Measurements from ENCODE around the gene CENPK.
A peak's percentile ranks its signal among the peaks of the same experiment; 100 is the strongest.

DNA sequence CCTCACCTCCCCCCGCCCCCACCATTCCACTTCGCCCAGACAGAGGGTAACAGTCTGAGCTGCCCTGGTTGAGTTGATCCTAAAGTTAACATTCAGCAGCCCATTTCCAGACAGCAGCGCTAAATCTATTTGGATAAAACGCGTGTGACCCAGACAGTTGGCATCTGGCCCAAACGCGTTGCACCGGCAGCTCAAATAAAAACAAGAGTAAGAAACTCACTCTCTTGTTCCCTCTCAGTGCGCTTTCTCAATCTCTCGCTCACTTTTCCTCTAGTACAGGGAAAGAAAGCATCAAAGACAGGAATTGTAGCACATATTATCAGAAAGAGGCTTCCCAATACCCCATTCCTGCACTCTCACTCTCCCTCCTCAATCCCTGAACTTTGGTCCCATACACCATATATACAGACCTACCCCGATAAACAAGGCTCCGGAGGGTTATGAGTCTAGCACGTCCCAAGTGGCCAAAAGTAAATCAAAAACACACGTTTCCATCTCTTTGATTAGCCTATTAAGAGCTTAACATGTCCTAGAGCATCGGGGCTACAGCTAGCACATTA lies 82.6 kb downstream of the CENPK start:
- TF ChIP-seq, protein P1, sequence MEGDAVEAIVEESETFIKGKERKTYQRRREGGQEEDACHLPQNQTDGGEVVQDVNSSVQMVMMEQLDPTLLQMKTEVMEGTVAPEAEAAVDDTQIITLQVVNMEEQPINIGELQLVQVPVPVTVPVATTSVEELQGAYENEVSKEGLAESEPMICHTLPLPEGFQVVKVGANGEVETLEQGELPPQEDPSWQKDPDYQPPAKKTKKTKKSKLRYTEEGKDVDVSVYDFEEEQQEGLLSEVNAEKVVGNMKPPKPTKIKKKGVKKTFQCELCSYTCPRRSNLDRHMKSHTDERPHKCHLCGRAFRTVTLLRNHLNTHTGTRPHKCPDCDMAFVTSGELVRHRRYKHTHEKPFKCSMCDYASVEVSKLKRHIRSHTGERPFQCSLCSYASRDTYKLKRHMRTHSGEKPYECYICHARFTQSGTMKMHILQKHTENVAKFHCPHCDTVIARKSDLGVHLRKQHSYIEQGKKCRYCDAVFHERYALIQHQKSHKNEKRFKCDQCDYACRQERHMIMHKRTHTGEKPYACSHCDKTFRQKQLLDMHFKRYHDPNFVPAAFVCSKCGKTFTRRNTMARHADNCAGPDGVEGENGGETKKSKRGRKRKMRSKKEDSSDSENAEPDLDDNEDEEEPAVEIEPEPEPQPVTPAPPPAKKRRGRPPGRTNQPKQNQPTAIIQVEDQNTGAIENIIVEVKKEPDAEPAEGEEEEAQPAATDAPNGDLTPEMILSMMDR (IDR thresholded peaks at IDR 0.05; ENCODE audit: low read length) = 0 out of 2 replicates have a peak, but pooled peaks have one; percentile 21
- TF ChIP-seq EZH2 (IDR thresholded peaks at IDR 0.05; ENCODE audit: borderline replicate concordance, low read length) = no peak
